SK-N-DZ (cell line): ENCODE results near the gene NRP1.
"Not testable (repeated sequence)": the region's sequence is repeated elsewhere in the genome, so short reads cannot be mapped to it uniquely, and the experiment has no call there.

Source experiments
- DNase-seq: peaks from one replicate; pipeline ENCODE4 v3.0.0-alpha.2; 2015; ENCODE audit warnings: low spot score

NRP1 gene

DNA sequence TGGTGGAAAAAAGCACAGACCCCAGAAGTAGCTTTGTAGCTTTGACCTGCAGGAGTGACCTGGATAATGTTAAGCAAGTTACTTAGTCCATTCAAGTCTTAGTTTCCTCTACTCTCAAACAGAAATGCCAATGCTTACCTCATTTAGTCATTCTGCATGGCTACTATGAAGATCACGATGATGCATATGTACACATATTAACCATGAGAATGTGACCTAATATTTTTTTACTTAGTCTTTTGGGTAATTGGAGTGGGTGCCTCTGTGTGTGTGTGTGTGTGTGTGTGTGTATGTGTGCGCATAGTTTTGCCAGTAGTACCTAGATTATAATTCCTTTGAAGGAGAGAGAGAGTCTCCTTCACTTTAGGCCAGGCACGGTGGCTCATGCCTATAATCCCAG lies 95.8 kb downstream of the NRP1 start:
- no peak for DNase-seq

- DNase-seq = no peak
Observed at GRCh38 chr10:33237736-33238624, 96.5 kb downstream of the NRP1 start.

- no peak for DNase-seq
Observed at GRCh38 chr10:33236916-33237315, 97.6 kb downstream of the NRP1 start.

DNA sequence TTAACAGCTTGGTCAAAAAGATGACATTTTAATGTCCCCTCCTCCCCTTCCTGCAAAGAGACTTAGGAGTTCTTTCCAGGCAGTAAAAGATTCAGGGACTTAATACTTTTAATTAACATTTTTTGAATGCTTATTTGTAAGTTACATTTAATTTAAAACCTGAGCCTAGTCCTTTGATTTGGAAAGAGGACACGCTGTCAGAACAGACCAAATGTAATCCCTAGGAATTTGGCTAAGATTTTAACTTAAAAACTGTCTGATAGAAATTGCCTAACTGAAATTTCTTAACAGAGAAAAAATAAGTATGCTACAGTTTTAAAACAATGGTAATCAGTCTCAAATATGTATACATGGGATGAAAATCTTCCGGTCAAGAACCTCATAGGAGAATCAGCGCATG lies 98.5 kb downstream of the NRP1 start:
- DNase-seq = no peak

GRCh38 chr10:33235251-33235884 lies 99.1 kb downstream of the NRP1 start:
- no peak for DNase-seq

DNA sequence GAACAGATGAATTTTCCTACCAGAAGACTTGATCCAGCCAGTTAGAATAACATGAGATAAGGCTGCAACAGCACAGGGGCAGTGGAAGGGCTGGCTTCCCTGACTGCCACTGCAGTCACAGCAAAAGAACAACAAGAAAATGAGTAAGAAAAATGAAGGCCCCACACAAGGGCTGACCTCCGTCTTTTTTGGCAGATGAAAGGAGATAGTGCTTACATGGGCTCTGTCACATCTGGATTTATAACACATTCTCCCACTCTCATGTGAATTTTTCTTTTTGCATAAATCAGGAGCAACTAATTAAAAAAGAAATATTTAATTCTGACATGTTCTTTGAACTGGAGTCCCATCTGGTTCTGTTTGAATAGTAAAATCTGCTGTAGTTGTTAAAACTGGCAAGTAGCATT lies 99.6 kb downstream of the NRP1 start:
- no peak for DNase-seq

DNA sequence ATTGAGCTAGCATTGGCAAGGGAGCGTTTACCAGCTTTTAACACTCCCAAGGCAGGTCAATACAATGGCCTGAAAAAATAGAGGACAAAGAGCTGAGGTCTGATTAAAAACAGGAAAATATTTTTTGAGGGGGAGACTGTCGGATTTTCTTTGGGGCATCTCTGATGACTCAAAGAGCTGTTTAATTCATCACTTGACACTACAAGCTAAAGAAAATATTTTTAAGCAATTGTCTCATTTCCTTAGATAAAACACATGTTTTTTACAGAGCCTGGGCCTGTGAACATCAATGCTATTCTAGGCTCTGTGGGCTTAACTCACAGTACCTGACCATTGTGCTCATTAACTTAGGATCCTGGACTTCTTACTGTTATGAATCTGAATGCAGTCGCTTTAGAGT lies 100.8 kb downstream of the NRP1 start:
- DNase-seq = no peak

DNA sequence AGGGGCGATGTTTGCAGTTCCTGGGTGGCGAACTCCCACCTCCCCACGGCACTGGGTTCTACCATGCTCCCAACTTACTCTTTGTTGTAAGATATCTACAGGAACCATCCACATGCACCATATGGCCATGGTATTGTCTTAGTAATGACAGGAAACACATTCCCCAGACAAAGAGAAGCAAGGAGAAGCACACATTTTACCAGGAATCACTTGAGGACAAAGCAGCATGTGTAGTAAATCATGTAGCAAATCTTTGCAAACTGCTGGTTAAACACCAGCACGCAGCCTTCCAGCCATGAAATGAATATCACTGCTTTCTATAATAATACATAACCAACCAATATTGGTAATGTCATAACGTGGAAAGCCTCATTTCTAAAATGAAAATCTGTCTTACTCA lies 101.2 kb downstream of the NRP1 start:
- DNase-seq = no peak

- DNase-seq = no peak
Observed at GRCh38 chr10:33231621-33232350, 102.7 kb downstream of the NRP1 start.

GRCh38 chr10:33229949-33230267 lies 104.6 kb downstream of the NRP1 start:
- DNase-seq = no peak

- no peak for DNase-seq
Observed at GRCh38 chr10:33229252-33229948, 105.1 kb downstream of the NRP1 start.

DNA sequence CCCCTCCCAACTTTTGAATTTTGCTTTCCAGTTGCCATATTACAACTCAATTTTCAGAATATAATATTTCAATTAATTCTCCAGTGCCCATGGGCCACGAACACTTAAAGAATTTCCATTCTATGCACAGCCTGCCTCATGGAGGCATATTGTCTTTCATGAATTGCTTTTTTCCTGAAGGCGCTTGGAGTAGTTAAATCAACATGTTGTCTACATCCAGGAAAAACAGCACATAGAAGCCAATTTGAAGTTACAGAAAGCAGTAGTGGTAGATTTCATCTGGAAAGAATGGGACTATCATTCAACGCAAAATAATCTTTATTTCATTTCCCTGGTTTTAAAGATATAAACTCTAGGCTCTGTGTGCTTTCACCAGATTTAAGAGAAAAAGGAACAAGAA lies 106.0 kb downstream of the NRP1 start:
- DNase-seq = no peak

- DNase-seq = no peak
Observed at GRCh38 chr10:33227489-33227888, 107.0 kb downstream of the NRP1 start.

GRCh38 chr10:33224251-33224965 lies 110.1 kb downstream of the NRP1 start:
- no peak for DNase-seq

DNA sequence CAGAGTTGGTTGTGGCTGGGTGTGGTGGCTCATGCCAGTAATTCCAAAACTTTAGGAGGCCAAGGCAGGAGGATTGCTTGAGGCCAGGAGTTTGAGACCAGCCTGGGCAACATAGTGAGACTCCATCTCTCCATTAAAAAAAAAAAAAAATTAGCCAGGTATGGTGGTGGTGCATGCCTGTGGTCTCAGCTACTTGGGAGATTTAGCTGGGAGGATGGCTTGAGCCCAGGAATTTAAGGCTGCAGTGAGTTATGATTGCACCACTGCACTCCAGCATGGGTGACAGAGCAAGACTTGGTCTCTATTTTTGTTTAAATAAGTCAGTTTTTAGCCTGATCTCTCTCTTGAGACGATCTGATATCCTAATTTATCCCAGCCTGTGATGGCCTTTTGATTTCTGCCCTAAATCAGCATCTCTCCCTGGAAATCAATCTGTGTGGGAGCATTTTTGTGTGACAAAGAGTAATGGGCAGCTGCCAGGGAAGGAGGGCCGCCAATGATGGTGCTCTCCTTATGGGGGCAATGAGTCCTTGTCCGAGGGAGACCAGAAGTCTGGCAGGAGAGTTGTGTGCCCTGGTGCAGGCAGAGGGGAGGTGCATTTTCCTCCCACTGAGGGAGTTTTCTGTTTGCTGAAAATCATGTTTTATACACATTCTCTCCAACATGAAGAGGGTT lies 111.0 kb downstream of the NRP1 start:
- no peak for DNase-seq

DNA sequence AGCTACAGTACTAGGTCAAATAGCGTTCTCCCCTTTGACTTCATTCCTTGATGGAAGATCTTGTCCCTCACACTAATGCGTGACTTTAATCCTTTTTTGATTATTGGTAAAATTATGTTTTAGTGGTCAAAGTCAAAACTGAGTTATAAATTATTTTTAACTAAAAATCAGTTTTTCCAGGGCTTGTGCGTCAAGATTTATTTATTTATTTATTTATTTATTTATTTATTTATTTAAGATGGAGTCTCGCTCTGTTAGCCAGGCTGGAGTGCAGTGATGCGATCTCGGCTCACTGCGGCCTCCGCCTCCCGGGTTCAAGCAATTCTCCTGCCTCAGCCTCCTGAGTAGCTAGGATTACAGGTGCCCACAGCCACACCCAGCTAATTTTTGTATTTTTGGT lies 112.2 kb downstream of the NRP1 start:
- DNase-seq = not testable (repeated sequence)

- DNase-seq = no peak
Observed at GRCh38 chr10:33217854-33218253, 116.6 kb downstream of the NRP1 start.

DNA sequence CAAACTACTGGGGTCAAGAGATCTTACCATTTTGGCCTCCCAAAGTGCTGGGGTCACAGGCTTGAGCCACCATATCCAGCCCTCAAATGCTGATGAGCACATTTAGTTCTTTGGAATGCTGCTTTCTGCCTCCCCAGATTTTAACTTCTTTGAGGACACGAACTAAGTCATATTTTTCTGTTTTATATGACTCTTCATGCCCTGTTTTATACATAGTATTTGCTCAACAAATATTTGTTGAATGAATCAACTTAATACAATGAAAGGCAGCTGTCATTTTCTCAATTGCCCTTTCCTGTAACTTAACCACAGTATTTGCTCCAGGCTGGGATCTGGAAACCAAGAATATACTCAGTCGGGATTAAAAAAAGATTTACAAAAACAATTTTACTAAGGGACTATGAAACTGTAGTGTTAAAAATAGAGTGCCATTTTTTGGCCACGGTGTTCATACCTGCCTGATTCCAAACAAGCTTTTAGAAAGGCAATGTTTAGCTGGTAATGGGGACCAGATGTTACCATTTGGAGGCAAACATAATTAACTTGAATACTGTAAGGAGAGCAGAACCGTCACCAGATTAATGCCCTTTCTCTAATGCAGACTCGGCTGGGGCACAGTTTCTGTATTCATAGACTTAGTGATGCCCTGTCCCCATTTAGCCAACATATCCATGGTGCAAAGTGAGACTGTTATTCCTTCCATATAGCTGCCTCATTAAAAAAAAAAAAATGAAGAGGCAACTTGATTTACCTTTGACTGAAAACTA lies 117.6 kb downstream of the NRP1 start:
- DNase-seq = no peak

DNA sequence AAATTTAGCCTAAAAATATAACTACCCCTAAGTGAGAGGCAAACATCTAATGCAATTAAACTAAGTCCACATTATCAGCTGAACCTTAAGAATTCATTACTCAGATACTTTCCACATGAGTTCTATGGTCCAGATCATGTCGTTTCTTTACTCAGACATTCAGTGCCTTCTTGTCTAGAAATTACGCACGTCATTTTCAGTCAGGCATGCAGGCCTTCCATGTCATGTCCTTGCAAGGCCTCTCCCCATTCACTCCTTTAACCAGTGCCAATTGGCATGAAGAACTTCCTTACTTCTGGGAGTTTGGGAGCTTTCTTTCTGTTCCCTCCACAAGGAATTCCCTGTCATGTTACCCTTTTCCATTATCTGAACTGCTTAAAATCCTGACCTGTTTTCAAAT lies 118.8 kb downstream of the NRP1 start:
- DNase-seq = no peak

DNA sequence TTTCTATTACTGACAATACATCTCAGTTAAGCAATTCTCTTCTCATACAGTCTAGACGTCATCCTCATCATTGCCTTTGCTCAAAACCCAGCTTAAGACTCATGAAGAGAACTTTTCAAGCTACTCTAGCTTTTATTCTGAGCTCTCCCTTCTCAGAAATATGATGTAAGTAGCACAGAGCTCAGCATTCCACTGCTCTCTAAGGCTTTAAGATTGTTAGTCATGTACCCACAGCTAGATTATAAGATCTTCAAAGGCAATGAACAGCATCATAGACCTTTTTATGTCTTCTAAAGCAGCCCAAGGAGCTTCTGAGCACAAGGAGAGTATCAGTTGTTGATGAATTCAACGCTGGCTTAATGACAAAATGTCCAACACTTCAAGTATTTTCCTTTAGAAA lies 119.3 kb downstream of the NRP1 start:
- DNase-seq = no peak
